Measurements from ENCODE around the gene OSBP2.

Gene OSBP2

GRCh38 chr22:30781271-30781875, 86.7 kb downstream of the OSBP2 start:
- H2AFZ ChIP-seq (ENCODE audit: low read length) = no peak overlapping the region
- no peaks in the 10 kb centered on the region for H3K9me2 ChIP-seq (replicated peaks; ENCODE audit: low read depth, low read length)
- no peak overlapping the region for H3K4me2 ChIP-seq (ENCODE audit: low read depth, low read length, poor library complexity, severe bottlenecking)
- H3K27me3 ChIP-seq (ENCODE audit: insufficient read depth, low read length, poor library complexity, severe bottlenecking) = no peaks in the 10 kb centered on the region
- H4K20me1 ChIP-seq (ENCODE audit: insufficient read depth, low read length, poor library complexity, severe bottlenecking) = no peaks in the 10 kb centered on the region
- H3K36me3 ChIP-seq (ENCODE audit: insufficient read depth, low read length) = no peaks in the 10 kb centered on the region
- no peak for TF ChIP-seq CTCF (conservative IDR thresholded peaks at IDR 0.05; ENCODE audit: low read length)
- TF ChIP-seq EZH2phosphoT487 (IDR thresholded peaks at IDR 0.05; ENCODE audit: borderline replicate concordance) = no peak
- H3F3A ChIP-seq (ENCODE audit: low read depth) = no peaks in the 10 kb centered on the region
- H3K4me3 ChIP-seq (ENCODE audit: low read length, poor library complexity, severe bottlenecking) = no peak overlapping the region
- H3K9me3 ChIP-seq (ENCODE audit: insufficient read depth, low read depth, low read length) = no peaks in the 10 kb centered on the region
- peaks cover 11% of the 10 kb centered on the region for H3K4me1 ChIP-seq (ENCODE audit: insufficient read depth, low read length, poor library complexity, severe bottlenecking)
- no peak overlapping the region for H3K9ac ChIP-seq (ENCODE audit: low read depth, low read length, poor library complexity, severe bottlenecking)
- H3K79me2 ChIP-seq (ENCODE audit: insufficient read depth, low read length) = no peaks in the 10 kb centered on the region

DNA sequence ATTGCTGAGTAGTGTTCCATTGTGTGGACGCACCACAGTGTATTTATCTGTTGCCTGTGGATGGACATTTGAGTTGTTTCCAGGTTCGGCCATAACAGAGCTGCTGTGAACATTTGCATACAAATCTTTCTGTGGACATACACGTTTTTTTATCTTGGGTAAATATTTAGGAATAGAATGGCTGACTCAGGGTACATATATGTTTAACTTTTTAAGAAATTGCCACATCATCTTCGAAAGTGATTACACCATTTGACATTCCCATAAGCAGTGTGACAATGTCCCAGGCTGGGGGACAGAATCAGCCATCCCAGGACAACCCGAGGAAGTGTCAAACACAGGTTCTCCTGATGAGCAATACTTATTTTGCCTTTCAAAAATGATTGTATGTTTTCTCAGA, 87.9 kb downstream of the OSBP2 start:
- TF ChIP-seq CTCF (conservative IDR thresholded peaks at IDR 0.05; ENCODE audit: low read length) (no peak), EZH2phosphoT487 (IDR thresholded peaks at IDR 0.05; ENCODE audit: borderline replicate concordance) (no peak)
- Histone ChIP-seq H3K79me2 (ENCODE audit: insufficient read depth, low read length) (no peaks in the 10 kb centered on the region), H4K20me1 (ENCODE audit: insufficient read depth, low read length, poor library complexity, severe bottlenecking) (no peaks in the 10 kb centered on the region), H3K36me3 (ENCODE audit: insufficient read depth, low read length) (no peaks in the 10 kb centered on the region), H3K4me2 (ENCODE audit: low read depth, low read length, poor library complexity, severe bottlenecking) (no peak overlapping the region), H3K4me3 (ENCODE audit: low read length, poor library complexity, severe bottlenecking) (no peak overlapping the region), H3F3A (ENCODE audit: low read depth) (no peaks in the 10 kb centered on the region), H3K4me1 (ENCODE audit: insufficient read depth, low read length, poor library complexity, severe bottlenecking) (peaks cover 11% of the 10 kb centered on the region), H3K27me3 (ENCODE audit: insufficient read depth, low read length, poor library complexity, severe bottlenecking) (no peaks in the 10 kb centered on the region), H2AFZ (ENCODE audit: low read length) (no peak overlapping the region), H3K9me2 (replicated peaks; ENCODE audit: low read depth, low read length) (no peaks in the 10 kb centered on the region), H3K9ac (ENCODE audit: low read depth, low read length, poor library complexity, severe bottlenecking) (no peak overlapping the region), H3K9me3 (ENCODE audit: insufficient read depth, low read depth, low read length) (no peaks in the 10 kb centered on the region)

- no peaks in the 10 kb centered on the region for H3K27me3 ChIP-seq (ENCODE audit: insufficient read depth, low read length, poor library complexity, severe bottlenecking)
- H2AFZ ChIP-seq (ENCODE audit: low read length) = no peak overlapping the region
- H3K4me1 ChIP-seq (ENCODE audit: insufficient read depth, low read length, poor library complexity, severe bottlenecking) = peaks cover 11% of the 10 kb centered on the region
- no peaks in the 10 kb centered on the region for H3K9me3 ChIP-seq (ENCODE audit: insufficient read depth, low read depth, low read length)
- H3K4me3 ChIP-seq (ENCODE audit: low read length, poor library complexity, severe bottlenecking) = no peak overlapping the region
- TF ChIP-seq EZH2phosphoT487 (IDR thresholded peaks at IDR 0.05; ENCODE audit: borderline replicate concordance) (no peak), CTCF (conservative IDR thresholded peaks at IDR 0.05; ENCODE audit: low read length) (no peak)
- no peak overlapping the region for H3K4me2 ChIP-seq (ENCODE audit: low read depth, low read length, poor library complexity, severe bottlenecking)
- H3K9me2 ChIP-seq (replicated peaks; ENCODE audit: low read depth, low read length) = no peaks in the 10 kb centered on the region
- no peaks in the 10 kb centered on the region for H3K79me2 ChIP-seq (ENCODE audit: insufficient read depth, low read length)
- no peak overlapping the region for H3K9ac ChIP-seq (ENCODE audit: low read depth, low read length, poor library complexity, severe bottlenecking)
- no peaks in the 10 kb centered on the region for H4K20me1 ChIP-seq (ENCODE audit: insufficient read depth, low read length, poor library complexity, severe bottlenecking)
- no peaks in the 10 kb centered on the region for H3F3A ChIP-seq (ENCODE audit: low read depth)
- H3K36me3 ChIP-seq (ENCODE audit: insufficient read depth, low read length) = no peaks in the 10 kb centered on the region
Measured at GRCh38 chr22:30783021-30783420, 88.3 kb downstream of the OSBP2 start.

Measured in Loucy (cell line).